Fibroblast of skin of right biceps (primary cell): ENCODE measurements around the gene RIMKLA.

Experiments
- DNase-seq: peaks from one replicate; pipeline ENCODE4 v3.0.0-alpha.2; 2013

Gene RIMKLA

GRCh38 chr1:42430286-42431135, 49.9 kb downstream of the RIMKLA start:
- DNase-seq = peak; percentile 49

GRCh38 chr1:42431514-42431913, 50.9 kb downstream of the RIMKLA start:
- no peak for DNase-seq

GRCh38 chr1:42432714-42433113, 52.1 kb downstream of the RIMKLA start:
- DNase-seq = no peak

DNA sequence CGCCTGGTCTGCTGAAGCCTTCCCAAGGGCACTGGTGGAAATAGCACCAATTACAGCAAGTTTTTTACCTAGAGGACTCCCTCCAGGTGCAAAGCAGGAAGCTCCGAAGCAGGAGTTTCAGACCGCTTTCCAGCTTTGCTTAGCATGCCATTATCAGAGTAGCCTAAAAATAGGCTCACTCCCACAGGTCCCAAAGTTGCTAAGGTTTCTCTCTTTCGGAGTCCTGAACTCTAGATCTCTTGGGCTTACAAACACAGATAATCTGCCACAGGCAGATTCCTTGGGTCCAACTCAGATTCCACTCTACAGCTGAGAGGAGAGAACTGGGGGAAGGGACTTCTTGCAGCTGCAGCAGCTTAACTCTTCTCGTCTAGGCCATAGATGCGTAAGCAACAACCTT, 52.8 kb downstream of the RIMKLA start:
- DNase-seq = no peak

DNA sequence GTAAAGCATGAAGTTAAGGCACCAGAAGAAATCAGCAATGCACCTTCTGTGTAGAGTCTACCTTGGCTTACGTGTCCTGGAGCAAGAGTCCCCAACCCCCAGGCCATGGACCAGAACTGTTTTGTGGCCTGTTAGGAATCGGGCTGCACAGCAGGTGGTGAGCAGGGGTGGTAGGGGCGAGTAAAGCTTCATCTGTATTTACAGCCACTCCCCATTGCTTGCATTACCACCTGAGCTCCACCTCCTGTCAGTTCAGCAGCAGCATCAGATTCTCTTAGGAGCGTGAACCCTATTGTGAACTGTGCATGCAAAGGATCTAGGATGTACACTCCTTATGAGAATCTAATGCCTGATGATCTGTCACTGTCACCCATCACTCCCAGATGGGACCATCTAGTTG, 53.7 kb downstream of the RIMKLA start:
- DNase-seq = no peak

DNA sequence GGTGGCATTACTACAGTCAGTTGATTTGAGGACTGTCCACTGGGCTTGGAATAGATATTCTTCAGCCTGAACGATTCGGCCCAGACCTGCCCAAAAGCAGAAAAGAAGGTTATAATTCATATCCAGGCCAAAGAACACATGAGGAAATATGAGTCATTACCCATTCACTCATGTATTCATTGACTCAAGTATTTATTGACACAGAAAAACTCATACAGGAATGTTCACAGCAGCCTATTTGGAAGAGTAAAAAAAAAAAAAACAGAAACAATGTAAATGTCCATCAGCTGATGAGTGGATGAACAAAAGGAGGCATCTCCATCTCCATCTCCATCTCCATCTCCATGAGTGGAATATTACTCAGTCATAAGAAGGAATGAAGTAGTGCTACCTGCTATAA, 59.3 kb downstream of the RIMKLA start:
- DNase-seq = peak; percentile 82

GRCh38 chr1:42442662-42443061, 62.1 kb downstream of the RIMKLA start:
- DNase-seq = no peak

GRCh38 chr1:42449256-42449655, 68.7 kb downstream of the RIMKLA start:
- no peak for DNase-seq

- DNase-seq = no peak
These were observed 69.5 kb downstream of the RIMKLA start for GRCh38 chr1:42450061-42450460.

- no peak for DNase-seq
These were observed 72.8 kb downstream of the RIMKLA start for GRCh38 chr1:42453386-42453785.

GRCh38 chr1:42454403-42454802, 73.8 kb downstream of the RIMKLA start:
- no peak for DNase-seq

DNA sequence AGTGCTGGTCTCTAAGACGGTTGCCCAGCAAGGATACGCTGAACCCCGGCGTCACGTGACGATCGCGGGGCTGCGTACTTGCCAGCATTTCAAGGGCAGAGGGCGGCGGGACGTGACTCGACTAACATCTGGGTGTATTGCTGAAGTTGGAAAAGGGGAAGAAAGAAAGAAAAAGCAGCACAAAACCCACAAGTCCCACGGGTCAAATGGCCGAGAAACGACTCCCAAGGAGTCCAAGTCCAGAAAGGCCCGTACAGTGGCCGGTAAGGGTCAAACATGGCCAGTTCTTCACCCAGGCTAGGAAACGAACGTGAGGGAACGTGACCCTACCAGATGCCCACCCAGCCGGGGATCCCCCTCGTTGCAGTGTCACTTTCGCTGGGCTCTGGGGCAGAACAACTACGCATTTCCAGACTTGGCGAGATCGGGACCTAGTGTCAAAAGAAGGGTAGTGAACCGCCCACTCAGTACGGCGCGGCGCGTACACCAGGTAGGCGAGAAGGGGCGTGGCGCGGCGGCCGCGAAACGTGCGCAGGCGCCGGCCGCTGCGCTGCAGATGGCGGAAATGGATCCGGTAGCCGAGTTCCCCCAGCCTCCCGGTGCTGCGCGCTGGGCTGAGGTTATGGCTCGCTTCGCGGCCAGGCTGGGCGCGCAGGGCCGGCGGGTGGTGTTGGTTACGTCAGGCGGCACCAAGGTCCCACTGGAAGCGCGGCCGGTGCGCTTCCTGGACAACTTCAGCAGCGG, 75.6 kb downstream of the RIMKLA start, which contains the start of the genes PPCS and ZMYND12:
PPCS (plus strand) TSS at position 534 of the 744 bp plus-strand sequence; CDS start at position 557, 23 bp downstream.
ZMYND12 (minus strand) TSS at position 13 of the 744 bp plus-strand sequence. CDS start 25 bp downstream, outside the sequence.
- DNase-seq = peak; percentile 86

DNA sequence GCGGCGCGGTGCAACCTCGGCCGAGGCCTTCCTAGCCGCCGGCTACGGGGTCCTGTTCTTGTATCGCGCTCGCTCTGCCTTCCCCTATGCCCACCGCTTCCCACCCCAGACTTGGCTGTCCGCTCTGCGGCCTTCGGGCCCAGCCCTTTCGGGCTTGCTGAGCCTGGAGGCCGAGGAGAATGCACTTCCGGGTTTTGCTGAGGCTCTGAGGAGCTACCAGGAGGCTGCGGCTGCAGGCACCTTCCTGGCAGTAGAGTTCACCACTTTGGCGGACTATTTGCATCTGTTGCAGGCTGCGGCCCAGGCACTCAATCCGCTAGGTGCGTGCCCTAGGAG, 76.1 kb downstream of the RIMKLA start:
- DNase-seq = no peak

- DNase-seq = no peak
These were observed 80.6 kb downstream of the RIMKLA start for GRCh38 chr1:42461196-42461595.

DNA sequence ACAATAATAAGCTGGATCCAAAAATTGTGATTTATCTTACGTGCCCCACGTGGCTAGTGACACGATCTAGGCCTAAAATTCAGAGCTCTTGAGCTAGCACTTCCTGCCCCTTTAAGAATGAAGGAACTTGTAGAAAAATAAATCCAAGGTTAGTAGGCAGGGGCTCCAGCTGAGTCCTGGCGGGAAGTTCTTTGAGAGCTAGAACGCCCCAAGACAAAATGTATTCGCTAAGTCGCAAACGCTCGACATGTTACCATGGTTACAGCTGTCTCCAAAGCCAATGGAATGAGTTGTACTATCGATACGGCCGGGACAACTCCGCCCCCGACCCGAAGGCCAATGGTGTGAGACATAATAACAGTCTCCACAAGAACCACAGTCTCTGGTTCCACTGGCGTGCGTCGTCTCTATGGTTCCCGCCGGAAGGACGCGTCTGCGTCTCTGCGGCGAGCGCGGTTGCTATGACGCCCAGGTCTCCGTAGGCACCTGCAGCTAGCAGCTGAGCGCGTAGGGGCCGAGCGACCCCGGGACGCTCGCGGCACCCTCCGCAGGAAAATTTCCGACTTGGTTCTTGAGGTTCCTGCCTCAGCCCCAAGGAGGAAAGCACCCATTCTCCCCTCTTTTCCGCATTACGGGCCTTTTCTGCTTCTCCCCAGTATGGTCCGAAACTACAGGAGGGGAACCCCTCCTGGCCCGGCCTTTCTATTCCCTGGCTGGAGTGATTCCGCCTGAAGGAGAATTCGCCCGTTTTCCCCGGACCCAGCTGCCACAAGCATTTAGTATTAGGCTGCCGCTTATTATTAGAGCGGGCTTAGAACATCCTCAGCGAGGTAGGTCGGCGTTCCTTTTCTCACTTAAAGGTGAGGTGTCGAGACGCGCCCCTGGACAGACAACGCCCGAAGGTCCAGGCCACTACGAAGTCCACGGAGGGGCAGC, 82.5 kb downstream of the RIMKLA start, which contains the start of gene CCDC30:
CCDC30 (plus strand) TSS at position 459 of the 936 bp plus-strand sequence. CDS start 17,266 bp downstream, outside the sequence.
- peak; percentile 98 for DNase-seq

DNA sequence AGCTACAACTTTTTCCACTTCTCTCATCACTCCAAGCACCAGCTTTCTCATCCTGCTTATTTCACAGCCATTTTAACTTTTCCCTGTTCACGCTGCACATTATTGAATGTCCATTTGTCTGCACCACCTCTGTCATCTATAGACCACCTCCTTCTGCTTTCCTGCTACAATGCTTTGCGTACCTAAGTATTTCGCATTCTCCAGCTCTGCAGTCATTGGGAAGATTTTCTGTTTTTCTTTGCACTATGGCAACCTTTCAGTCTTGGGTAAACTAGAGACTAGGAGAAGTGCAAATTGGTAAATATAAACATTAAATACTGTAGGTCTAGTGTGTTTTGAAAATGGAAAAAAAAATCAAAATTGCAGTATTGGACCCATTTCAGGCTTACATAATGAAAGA, 83.3 kb downstream of the RIMKLA start:
- DNase-seq = no peak

DNA sequence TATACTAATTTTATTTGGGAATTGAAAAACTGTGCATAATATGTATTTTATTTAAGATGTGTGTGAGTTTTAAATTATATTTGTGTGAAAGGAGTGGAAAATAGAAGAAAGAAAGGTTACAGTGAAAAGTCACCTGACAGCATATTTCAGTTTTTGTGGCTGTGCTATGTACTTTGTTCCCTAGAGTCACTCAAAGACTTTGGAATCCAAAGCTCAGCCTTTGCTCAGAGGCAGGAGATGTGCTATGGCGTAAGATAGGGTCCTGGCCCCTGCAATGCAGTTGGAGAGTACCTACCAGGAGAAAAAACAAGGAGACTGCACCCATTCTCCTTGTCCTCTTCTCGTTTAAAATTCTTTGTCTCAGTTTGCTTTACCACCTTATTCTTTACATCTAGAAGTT, 85.4 kb downstream of the RIMKLA start:
- no peak for DNase-seq

DNA sequence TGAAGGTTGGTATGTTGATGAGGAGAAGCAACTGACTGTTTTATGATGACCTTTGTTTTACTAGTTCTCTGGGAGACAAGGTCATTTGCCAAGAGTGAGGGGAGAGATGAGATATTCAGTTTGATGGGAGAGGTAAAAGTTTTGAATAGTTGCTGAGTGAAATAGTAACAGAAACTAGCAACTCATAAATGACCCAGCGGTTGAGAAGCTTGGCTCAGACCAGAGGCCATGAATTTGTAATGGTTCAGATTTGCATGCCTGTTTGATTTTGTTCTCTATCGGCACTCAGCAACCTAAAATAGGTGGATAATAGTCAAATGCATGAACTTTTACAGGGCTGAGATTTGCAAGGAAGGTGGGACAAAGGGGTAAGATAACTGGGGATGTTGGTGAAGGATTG, 89.1 kb downstream of the RIMKLA start:
- no peak for DNase-seq
